Smooth muscle cell (in vitro differentiated cells): ENCODE measurements around the gene TET2. TPM values are rescaled to one million over a fixed set of nuclear protein-coding genes. Genes with fewer than 3 reads are reported as not detected.

Experiments used
- DNase-seq: peaks from one replicate; lab custom pipeline; 2025; ENCODE audit not compliant: unreplicated experiment; lab: John Stamatoyannopoulos, UW
- H2AFZ ChIP-seq: fragments of 200-600 bp; sonication (generic); 2 replicates; pipeline ENCODE4 v1.6.0; 2016; ENCODE audit warnings: antibody characterized with exemption, low read depth, mild to moderate bottlenecking
- H3F3A ChIP-seq: fragments of 200-600 bp; sonication (generic); 2 replicates; pipeline ENCODE4 v1.6.0; 2017; ENCODE audit warnings: antibody characterized with exemption, low read depth
- H3K27ac ChIP-seq: fragments of 200-600 bp; sonication (generic); 2 replicates; pipeline ENCODE4 v1.5.1; 2016; ENCODE audit warnings: low read depth, mild to moderate bottlenecking
- H3K27me3 ChIP-seq: fragments of 200-600 bp; sonication (generic); 2 replicates; pipeline ENCODE4 v1.6.1; 2016; ENCODE audit warnings: low read depth, mild to moderate bottlenecking
- H3K36me3 ChIP-seq: fragments of 200-600 bp; sonication (generic); 2 replicates; pipeline ENCODE4 v1.5.1; 2016; ENCODE audit warnings: low read depth
- H3K4me1 ChIP-seq: fragments of 200-600 bp; sonication (generic); 2 replicates; pipeline ENCODE4 v1.5.1; 2016; ENCODE audit warnings: low read depth
- H3K4me2 ChIP-seq: fragments of 200-600 bp; sonication (generic); 2 replicates; pipeline ENCODE4 v1.6.0; 2016; ENCODE audit warnings: mild to moderate bottlenecking
- H3K4me3 ChIP-seq: fragments of 200-600 bp; sonication (generic); 2 replicates; pipeline ENCODE4 v1.5.1; 2016; ENCODE audit warnings: mild to moderate bottlenecking
- H3K79me2 ChIP-seq: fragments of 200-600 bp; sonication (generic); 2 replicates; pipeline ENCODE4 v1.6.0; 2016; ENCODE audit warnings: low read depth, mild to moderate bottlenecking
- H3K9ac ChIP-seq: fragments of 200-600 bp; sonication (generic); 2 replicates; pipeline ENCODE4 v1.6.0; 2016; ENCODE audit warnings: low read depth
- H3K9me3 ChIP-seq: fragments of 200-600 bp; sonication (generic); replicated peaks from 2 replicates; pipeline ENCODE4 v1.5.1; 2016; ENCODE audit warnings: low read depth
- H4K20me1 ChIP-seq: fragments of 200-600 bp; sonication (generic); 2 replicates; pipeline ENCODE4 v1.6.0; 2016; ENCODE audit warnings: low read depth
- CTCF ChIP-seq: fragments of 200-600 bp; sonication (generic); IDR thresholded peaks from 2 replicates; pipeline ENCODE4 v1.5.1; 2017; ENCODE audit warnings: borderline replicate concordance, mild to moderate bottlenecking, antibody characterized with exemption; ENCODE audit not compliant: insufficient read depth, poor library complexity, severe bottlenecking
- WGBS: methylation state at CpG from one replicate; pipeline ENCODE4 v1.1.7; 2016; ENCODE audit warnings: low lambda C conversion rate; 5-methylcytosine and 5-hydroxymethylcytosine counted together
- polyA plus RNA-seq: library from polyadenylated mRNA; unstranded; fragments of >200 nt; fragmentation: Nextera tagmentation; extraction: Ambion mirVana; gene quantifications from 2 replicates; pipeline ENCODE4 v1.2.1, GENCODE V29; 2016
- total RNA-seq: library from RNA; depleted of rRNA; stranded (reverse); fragments of >200 nt; gene quantifications from 2 replicates; pipeline ENCODE4 v1.2.3, GENCODE V29; 2014

Gene TET2
- total and polyA plus RNA-seq, 2 experiments from 2014 or later: 2.7 to 20.5 TPM

DNA sequence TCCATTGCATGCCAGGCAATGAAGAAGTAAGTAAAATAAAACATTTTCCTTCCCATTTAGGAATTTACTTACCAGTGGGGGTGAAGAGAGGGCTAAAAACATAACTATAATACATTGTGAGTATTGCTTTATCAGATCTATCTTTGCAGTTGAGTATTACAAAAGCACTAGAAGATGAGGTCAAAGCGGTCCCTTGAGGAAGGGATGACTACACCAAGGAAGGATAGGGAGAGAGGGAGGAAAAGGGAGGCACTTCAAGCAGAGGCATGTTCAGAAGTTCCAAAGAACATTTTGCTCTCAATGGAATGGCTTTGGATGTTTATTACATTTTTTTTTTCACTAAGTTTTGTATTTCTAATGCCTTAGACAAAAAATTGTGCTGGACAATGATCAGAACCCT lies 127.8 kb downstream of the TET2 start:
- no peak for TF ChIP-seq CTCF
- Histone ChIP-seq H3K4me3 (no peak overlapping the region), H3K4me2 (no peak overlapping the region), H3F3A (no peaks in the 10 kb centered on the region), H3K36me3 (peaks cover 16% of the 10 kb centered on the region), H3K27me3 (no peaks in the 10 kb centered on the region), H3K9me3 (no peaks in the 10 kb centered on the region), H3K27ac (no peak overlapping the region), H3K4me1 (no peaks in the 10 kb centered on the region), H2AFZ (no peak overlapping the region), H4K20me1 (no peaks in the 10 kb centered on the region), H3K9ac (no peak overlapping the region), H3K79me2 (no peaks in the 10 kb centered on the region)
- DNase-seq: no peak
- 95% methylated on average over 1 of the region's 1 CpG for WGBS

- WGBS: 94% methylated on average over 9 of the region's 9 CpGs
- Histone ChIP-seq H3K9ac (no peak overlapping the region), H3K27me3 (no peaks in the 10 kb centered on the region), H3K36me3 (peaks cover 7% of the 10 kb centered on the region), H4K20me1 (no peaks in the 10 kb centered on the region), H2AFZ (no peak overlapping the region), H3K27ac (no peak overlapping the region), H3K4me1 (no peaks in the 10 kb centered on the region), H3F3A (no peaks in the 10 kb centered on the region), H3K4me3 (no peak overlapping the region), H3K9me3 (no peaks in the 10 kb centered on the region), H3K79me2 (no peaks in the 10 kb centered on the region), H3K4me2 (no peak overlapping the region)
- TF ChIP-seq CTCF: no peak
- no peak for DNase-seq
Observed at GRCh38 chr4:105276361-105277104, 129.9 kb downstream of the TET2 start.

GRCh38 chr4:105277702-105278101 lies 131.0 kb downstream of the TET2 start:
- Histone ChIP-seq H2AFZ (no peak overlapping the region), H3F3A (no peaks in the 10 kb centered on the region), H3K27ac (no peak overlapping the region), H3K4me3 (no peak overlapping the region), H3K36me3 (peaks cover 7% of the 10 kb centered on the region), H3K4me2 (no peak overlapping the region), H3K79me2 (no peaks in the 10 kb centered on the region), H3K4me1 (no peaks in the 10 kb centered on the region), H3K9me3 (no peaks in the 10 kb centered on the region), H3K9ac (no peak overlapping the region), H4K20me1 (no peaks in the 10 kb centered on the region), H3K27me3 (no peaks in the 10 kb centered on the region)
- no peak for DNase-seq
- WGBS: 62% methylated on average over 1 of the region's 1 CpG
- TF ChIP-seq CTCF: no peak

DNA sequence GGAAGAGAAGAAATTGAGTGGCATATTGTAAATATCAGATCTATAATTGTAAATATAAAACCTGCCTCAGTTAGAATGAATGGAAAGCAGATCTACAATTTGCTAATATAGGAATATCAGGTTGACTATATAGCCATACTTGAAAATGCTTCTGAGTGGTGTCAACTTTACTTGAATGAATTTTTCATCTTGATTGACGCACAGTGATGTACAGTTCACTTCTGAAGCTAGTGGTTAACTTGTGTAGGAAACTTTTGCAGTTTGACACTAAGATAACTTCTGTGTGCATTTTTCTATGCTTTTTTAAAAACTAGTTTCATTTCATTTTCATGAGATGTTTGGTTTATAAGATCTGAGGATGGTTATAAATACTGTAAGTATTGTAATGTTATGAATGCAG lies 132.6 kb downstream of the TET2 start:
- Histone ChIP-seq H3K27me3 (no peaks in the 10 kb centered on the region), H3K4me1 (no peaks in the 10 kb centered on the region), H3K4me2 (no peak overlapping the region), H4K20me1 (no peaks in the 10 kb centered on the region), H3K79me2 (no peaks in the 10 kb centered on the region), H3K9me3 (no peaks in the 10 kb centered on the region), H3K27ac (no peak overlapping the region), H3K36me3 (peaks cover 7% of the 10 kb centered on the region), H3F3A (no peaks in the 10 kb centered on the region), H2AFZ (no peak overlapping the region), H3K9ac (no peak overlapping the region), H3K4me3 (no peak overlapping the region)
- DNase-seq: no peak
- 97% methylated on average over 1 of the region's 1 CpG for WGBS
- no peak for TF ChIP-seq CTCF
